Activated CD8-positive, alpha-beta memory T cell treated with anti-CD3 and anti-CD28 coated beads, Interleukin-2, amount 50 U/mL, for 1 hour (primary cell): Measurements from ENCODE around the gene ATMIN.

Experiments used
- DNase-seq: peaks from one replicate; pipeline ENCODE4 v3.0.0-alpha.2; 2020; ENCODE audit errors: extremely low read depth

ATMIN gene

DNA sequence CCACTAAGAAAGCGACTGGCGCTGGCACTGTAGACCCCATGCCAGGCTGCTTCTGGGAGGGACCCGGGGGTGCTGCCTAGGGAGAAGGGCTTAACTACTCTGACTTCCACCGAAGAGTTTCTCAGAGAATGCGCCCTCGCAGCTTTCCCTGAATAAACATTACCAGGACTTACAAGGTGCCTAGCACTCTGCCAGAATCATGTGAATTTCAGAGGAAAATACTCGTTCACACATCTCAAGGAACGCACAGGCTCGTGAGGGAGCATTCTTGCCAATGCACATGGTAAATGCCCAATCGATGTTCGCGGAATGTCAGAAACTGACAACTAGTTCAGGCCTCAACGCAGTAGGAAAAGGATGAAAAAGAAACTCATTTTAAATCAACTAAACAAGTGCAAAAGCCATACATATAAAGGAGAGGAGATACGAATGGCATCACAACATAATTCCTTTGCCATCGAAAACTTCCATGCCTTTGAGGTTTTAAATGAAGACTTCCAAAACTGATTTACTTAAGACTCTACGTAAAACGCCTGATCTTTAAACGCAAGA lies 30.0 kb upstream of the ATMIN start:
- DNase-seq, result no peak

DNA sequence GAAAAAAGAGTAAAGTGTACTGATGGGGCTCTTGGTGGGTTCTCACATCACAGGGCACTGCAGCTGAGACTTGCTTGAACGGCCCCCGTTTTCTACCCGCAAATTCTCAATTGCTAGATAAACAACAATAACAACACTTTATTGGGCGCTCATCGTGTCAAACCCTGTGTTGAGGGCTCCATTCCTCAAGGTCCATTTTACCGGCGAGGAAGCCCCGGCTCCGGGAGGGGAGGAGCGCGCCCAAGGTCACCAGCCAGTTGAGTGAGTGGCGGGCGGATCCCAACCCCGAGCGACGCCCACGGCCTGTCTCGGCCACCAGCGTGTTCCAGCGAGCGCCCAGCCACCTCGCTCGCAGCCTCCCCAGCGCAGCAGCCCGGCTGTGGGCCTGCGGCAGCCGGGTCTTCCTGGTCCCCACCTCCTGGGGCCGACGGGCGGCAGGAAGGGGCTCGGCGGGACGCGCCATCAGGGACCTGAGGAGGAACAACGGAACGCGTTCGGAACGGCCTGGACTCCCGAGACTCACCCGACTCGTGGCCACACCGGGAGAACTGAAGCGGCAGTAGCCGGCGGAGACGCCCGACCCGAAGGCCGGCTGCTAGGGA lies 29.3 kb upstream of the ATMIN start:
- peak; percentile 24 for DNase-seq

DNA sequence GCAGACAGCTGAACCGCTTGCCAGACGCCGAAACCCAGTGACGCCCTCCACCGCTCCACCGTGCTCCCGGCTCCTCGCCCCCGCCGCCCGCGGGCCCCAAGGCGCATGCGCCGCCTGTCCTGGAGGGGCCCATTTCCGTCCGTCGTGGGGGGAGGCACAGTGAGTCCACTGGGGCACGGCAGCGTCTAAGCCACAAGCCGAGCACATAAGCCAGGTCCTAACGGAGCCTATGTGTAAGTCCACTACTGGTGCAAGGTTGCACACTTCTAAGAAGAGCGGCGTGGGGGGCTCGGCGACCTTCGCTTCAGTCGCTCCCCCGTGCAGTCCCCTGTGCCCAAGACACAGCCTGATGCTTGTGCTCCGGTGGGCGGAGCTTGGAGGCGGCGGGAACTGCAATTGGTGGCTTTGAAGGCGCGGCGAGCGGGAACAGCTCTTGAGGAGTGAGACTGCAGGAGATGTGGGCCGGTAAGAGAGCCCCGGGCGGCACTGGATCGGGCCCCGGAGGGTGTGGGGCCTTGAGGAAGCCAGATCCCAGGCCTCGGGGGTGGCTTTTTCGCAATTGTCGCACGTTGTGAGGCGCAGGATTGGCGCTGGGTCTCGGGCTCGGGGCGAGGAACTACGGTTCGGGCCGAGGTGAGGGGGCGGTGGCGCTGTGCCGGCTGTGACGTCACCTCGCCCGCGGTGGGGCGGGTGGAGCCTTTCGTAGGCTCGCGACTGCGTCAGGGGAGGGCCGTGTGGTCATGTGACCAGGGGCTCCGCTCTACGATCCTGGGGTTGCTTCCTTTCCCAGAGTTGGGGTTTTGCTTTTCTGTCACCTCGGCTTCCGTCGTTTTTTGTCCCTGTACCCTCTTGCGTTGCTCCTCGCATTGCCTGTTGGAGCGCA lies 28.6 kb upstream of the ATMIN start, which contains the start of the genes CENPN and CMC2:
TSS of gene CENPN (plus strand) at position 402 of the 883 bp plus-strand sequence. CDS start 4,726 bp downstream, outside the sequence.
TSS of gene CMC2 (minus strand) at position 73 of the 883 bp plus-strand sequence. CDS start 9,491 bp downstream, outside the sequence.
- peak; percentile 96 for DNase-seq

DNA sequence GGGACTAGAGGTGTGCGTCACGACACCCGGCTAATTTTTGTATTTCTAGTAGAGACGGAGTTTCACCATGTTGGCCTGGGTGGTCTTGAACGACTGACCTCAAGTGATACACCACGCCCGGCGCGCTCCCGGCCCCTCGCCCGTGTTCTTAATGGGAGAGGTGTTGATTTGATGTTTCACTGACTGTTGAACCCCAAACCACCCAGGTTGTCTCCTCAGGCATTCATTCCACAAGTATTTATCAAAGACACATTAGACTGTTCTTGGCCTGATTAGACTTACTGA lies 27.2 kb upstream of the ATMIN start:
- no peak for DNase-seq

DNA sequence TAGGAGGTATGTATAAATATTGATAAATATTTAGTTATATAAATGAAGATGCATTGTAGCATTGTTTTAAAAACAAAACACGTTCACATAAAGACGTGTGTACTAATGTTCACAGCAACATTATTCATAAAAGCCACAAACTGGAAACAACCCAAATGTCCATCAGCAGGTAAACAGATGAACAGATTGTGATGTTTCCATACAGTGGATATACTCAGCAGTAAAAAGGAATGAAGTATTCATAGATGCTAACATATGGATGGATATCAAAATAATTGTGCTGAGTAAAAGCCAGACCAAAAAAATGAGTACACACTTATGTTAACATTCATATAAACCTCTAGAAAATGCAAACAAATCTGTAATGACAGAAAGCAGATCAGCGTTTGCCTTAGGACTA lies 22.7 kb upstream of the ATMIN start:
- no peak for DNase-seq

DNA sequence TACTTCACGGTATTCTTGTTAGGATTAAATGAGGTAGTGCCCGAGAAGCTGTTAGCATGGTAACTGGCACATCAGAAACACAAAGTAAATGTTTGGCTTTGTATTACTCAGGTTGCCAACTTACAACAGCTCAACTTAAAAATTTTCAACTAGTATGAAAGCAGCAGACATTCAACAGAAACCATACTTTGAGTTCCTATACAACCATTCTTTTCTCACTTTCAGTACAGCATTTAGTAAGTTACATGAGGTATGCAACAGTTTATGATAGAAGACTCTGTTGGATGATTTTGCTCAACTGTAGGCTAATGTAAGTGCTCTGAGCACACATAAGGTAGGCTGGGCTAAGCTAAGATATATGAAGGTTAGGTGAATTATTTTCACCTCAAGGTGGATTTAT lies 21.0 kb upstream of the ATMIN start:
- DNase-seq, result no peak

DNA sequence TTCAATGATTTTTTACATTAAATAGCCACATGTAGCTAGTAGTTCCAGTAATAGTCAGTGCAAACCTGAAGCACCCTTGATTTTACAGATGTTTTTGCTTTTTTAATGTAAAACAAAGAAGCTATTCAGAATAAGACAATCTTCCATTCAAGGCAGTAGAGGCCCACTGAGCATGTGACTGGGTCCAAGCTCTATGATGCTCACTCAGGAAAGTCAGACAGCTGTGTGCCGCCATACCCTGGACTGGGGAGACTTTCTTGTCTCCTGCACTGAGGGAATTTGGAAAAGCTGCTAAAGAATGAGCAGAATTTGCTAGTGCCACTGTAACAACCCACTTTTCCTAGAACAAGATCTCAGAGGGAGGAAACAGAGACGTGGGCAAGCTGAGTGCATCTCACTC lies 17.1 kb upstream of the ATMIN start:
- DNase-seq, result no peak

DNA sequence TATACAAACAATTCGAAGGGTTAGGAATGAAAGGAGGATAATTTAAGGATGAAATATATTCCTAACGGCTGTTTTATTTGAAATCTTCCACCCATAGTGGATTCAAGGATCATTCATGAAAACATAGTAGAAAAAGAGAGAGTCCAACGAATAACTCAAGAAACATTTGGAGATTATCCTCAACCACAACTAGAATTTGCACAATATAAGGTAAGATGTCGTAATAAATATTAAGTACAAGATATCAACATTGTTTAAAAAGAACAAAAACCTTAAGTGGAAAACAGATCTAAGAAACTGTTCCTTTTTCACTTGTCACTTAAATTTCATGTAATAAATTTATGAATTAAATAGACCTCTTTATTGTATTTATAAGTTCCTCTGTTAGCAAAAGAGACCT lies 9.2 kb upstream of the ATMIN start:
- DNase-seq, result no peak

DNA sequence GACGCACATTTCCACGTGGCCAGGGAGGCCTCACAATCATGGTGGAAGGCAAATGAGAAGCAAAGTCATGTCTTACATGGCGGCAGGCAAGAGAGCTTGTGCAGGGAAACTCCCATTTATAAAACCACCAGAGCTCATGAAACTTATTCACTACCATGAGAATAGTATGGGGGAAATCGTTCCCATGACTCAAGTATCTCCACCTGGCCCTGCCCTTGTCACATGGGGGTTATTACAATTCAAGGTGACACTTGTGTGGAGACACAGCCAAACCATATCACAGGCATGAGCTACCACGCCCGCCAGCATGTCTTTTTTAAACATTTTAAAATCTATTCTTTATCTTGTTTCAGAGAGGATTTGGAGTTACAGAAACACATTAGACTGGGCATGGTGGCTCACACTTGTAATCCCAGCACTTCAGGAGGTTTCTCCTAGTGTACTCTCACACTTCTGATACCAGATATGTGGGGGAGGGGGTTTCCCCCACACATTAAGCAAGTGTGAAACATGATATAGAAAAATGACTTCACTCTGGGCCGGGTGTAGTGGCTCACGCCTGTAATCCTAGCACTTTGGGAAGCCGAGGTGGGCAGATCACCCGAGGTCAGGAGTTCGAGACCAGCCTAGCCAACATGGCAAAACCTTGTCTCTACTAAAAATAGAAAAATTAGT lies 5.6 kb upstream of the ATMIN start:
- DNase-seq, result no peak

DNA sequence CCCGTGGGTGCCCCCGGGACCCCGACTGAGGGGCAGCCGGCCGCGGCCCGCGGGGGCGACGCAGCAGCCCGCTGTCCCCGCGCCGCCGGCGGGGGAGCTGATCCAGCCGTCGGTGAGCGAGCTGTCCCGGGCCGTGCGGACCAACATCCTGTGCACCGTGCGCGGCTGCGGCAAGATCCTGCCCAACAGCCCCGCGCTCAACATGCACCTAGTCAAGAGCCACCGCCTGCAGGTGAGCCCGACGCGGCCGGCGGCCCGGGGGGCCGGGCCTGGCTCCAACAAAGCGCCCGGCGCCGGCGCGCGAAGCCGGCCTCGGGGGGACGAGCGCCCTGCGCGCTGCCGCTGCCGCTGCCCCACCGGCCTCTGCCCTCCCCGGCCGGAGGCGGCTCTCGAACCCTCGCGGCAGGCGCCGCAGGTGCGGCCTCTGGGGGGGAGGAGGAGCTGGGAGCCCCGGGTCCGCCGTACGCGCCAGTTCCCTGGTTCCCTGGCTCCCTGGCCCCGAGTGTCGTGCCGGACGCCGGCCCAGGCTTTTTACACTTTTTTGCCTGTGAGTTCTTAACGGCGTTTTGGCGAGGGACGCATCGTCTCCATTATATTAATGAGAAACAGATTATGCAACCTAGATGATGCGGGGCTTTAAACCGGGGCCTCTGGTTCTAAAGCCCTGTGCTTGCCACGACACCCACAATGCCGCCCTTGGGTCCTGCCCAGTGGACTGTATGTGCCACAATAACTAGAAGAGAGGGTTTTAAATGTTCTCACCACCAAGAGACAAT lies 521 bp downstream of the ATMIN start:
- DNase-seq, result peak; percentile 1

DNA sequence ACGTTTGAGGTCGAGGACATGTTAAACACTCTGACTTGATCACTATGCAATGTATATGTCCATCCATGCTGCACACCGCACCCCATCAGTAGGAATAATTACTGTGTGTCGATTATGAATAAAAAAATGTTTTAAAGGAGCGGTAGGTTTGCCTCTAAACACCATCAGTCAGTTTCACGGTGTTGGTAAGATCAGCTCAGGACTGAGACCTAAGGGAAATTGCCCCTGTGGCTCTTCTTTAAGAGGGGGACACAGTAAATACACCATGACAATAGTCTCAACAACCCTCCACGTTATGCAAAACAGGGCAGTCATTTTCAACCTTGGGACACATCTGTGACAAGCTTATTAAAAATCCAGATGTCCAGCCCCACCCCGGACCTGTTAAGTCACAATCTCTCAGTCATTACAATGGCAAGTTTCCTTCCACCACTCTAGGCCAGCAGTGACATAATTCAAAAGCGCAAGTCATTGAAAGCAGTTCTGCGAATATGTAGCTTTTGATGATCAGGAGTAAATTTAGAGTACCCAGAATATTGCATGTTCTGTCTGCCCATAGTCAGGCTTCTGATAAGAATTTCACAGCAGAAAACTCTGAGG lies 1.2 kb downstream of the ATMIN start:
- DNase-seq, result no peak

DNA sequence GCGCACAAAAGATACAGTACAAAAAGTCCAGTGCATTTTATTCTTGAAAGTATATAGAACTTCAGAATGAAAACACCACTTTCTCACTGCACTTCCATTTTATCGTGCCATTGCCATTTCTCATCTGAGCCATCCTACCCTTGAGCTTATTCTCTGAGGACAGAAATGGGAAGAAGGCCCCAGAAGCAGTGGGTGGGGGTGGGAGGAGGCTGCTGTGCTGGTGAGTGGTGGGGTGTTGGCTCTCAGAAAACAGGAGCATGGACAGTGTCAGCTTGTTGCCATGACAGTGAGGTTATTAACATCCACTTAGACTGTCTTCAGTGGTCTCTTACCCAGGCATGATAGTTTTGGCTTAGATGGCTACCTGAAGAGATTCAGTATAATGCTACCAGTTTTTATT lies 4.5 kb downstream of the ATMIN start:
- no peak for DNase-seq

DNA sequence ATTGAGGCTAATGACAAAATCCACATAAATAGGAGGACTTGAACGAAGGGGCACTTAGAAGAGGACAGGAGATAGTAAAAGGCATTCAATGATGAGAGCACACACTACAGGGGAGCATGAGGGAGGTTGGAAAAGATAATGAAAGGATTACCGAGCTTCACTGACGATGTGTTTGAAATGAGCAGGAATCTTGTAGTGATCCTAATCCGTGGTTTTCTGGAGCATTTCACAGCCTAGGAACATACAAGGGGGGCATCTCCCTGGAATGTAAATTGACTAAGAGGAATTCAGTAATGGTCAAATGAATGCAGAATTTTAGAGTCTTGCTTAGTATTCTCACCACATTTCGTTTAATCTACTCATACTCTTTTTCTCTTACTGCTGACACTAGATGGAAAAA lies 5.2 kb downstream of the ATMIN start:
- no peak for DNase-seq

DNA sequence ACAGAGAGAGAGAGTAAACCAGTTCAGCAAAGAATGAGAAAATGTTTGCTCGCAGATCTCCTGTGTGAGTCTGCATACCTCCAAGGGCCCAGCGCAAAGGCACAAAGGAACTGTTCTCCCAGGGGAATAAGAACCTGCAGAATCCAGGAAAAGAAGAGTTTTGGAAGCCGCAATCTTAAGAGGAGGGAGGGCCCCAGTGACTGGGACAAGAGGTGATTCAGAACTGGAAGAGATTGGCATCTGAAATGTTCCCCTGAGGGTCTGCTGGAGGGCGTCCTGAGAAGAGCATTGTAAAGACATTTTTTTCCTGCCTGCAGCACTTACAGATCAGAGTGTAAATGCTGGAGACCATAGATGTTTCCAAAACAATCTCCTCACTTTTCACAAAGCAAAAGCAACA lies 6.1 kb downstream of the ATMIN start:
- DNase-seq, result no peak

DNA sequence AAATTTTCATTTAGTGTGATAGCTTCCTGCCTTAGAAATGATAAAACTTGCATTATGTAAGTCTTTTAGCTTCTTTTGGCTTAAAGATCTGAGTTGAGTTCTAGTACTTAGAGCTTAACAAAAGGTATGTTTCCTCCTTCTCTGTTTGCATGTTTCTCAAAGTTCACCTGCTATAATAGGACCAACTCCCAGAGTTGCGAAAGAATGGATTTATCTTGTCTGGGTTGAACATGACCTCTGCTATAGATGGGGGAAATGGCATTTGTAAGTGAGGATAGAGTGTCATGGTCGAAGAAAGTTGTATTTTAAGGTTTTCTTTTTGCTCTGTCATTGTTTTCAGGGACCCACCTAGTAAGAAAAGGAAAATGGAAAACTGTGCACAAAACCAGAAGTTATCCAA lies 7.2 kb downstream of the ATMIN start:
- DNase-seq, result no peak

DNA sequence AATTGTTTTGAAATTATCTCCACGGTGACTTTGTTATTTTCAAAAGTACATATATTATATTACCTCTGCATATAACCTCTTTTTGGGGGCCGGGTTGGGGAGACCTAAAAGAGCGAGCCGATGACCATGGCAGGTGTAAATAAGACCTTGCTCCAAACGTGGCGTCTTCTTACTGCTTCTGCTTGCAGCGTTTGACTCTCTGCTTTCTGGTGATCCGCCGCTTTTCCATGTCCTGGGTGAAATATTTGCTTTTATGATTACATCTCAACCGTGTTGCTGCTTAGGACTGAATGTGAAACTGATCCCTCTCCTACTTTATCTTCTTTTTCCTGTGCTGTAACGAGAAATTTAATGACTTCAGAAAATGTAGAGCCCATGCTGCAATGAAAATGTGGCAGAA lies 18.1 kb downstream of the ATMIN start:
- DNase-seq, result no peak

DNA sequence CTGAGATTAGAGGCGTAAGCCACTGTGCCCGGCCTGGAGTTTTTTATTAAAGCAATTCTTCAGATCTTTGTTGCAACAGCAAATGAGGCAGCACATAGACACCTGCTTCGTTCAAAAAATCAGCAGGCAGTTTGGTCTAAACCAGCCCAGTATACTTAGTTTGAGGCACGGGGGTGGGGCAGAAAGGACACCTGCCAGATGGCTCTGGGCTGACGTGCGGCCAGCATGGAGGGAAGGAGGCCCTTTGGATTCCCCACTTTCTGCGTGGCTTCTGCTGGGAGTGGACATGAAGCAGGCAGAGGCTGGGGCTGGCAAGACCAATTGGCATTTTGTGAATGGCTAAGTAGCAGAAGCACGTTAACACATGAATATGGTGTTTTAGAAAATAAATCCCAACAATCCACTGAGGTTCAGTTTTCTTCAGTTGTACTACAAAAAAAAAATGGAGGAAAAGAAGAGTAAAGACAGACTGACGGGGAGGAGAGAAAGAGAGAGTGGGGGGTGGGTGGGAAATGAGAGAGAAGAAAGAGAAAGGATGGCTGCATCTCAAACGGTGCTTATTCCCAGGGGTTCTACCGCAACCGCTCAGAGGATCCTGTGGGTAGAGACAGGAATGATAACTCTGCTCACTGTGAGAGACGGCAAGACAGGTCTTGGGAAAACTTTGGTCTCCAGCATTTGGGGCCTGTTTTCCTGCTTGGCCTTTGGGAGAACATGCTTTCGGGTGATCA lies 25.1 kb downstream of the ATMIN start:
- DNase-seq, result no peak

DNA sequence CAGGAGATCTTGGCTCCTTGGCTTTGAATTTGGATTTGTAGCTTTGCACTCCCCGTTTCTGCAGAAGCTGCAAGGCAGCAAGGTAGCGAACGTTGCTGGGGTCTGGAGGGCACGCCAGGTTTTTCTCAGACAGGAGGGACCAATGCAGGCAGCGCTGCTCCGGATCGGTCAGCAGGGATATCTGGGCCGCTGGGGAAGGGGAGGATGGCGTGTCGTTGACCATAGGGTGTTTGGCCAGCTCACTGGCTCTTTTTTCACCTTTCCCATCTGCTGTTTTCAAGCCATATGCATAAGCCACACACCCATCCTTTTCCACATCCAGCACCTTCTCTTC lies 25.6 kb downstream of the ATMIN start:
- DNase-seq, result no peak

DNA sequence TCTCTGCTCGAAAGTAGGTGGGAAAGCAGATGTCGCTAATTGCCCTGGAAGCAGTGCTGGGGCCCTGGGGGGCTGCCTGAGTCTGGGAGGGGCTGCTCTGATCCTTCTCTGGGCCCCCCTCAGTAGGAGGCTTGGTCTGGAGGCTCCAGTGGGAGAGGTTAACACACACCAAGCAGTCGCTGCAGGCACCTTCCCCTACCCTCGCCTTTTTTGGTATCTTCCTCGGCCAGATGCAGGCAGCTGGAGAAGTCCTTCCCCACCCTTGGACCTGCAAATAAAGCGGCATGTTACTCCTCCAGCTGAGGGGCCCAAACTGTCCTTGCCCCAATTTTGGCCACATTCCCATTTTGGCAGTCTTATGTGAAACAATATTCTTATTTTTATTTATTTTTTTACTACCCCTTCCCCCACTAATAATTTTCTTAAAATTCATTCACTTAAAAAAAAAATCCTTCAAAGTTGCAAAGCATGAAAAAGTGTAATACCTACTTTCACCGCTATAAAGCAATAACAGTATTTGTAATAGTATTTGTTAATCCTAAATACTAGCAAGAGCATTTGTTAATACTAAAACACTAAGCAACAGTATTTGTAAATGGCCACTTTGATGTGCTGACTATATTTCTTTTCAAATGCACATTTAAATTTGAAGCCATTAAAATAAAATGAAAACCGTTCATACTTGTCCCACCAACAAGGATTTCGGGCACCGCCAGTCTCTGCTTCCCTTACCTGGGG lies 26.4 kb downstream of the ATMIN start:
- no peak for DNase-seq

DNA sequence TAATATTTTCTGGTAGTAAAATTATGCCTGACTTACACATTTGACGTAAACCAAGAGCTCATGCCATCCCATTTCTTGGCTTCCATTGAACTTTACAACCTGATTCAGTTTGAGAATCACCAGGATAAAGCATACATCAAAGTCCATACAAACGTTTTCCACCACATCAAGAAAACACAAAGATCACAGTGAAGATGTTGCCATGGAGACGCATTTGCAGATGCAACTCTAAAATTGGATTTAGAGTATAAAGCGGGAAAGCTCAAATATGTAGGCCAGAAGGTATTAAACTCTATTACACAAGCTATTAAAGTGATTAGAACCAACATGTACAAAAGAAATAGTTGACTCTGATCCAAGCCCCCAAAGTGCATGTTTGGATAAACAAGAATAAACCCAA lies 31.0 kb downstream of the ATMIN start:
- DNase-seq, result no peak
